K562 (cell line): Measurements from ENCODE around the gene C1orf74. TPM values are rescaled to one million over a fixed set of nuclear protein-coding genes. Genes with fewer than 3 reads are reported as not detected.

Source experiments
- CEBPB ChIP-seq: fragments of 450-650 bp; IDR thresholded peaks from 2 replicates; pipeline ENCODE4 v1.6.1; 2016; ENCODE audit warnings: missing genetic modification characterization, missing compliant biosample characterization
- CEBPZ ChIP-seq: fragments of 150-350 bp; IDR thresholded peaks from 2 replicates; pipeline ENCODE4 v1.6.1; 2014; ENCODE audit warnings: low read depth, mild to moderate bottlenecking, low read length, borderline replicate concordance
- HDAC8 ChIP-seq: fragments of 450-650 bp; IDR thresholded peaks from 2 replicates; pipeline ENCODE4 v1.6.1; 2016; ENCODE audit warnings: mild to moderate bottlenecking, missing genetic modification characterization, moderate library complexity, missing compliant biosample characterization
- HSF4 ChIP-seq: fragments of 250-450 bp; sonication (Bioruptor Pico); IDR thresholded peaks from 2 replicates; pipeline ENCODE4 v2.1.2; 2022; ENCODE audit warnings: mild to moderate bottlenecking, moderate library complexity, borderline replicate concordance
- IRF2 ChIP-seq: sonication (generic); formaldehyde crosslinking; IDR thresholded peaks from 2 replicates; pipeline ENCODE4 v1.8.1; 2022; ENCODE audit warnings: mild to moderate bottlenecking, missing genetic modification reagents
- NFE2L1 ChIP-seq: fragments of 450-650 bp; IDR thresholded peaks from 2 replicates; pipeline ENCODE4 v1.6.1; 2016; ENCODE audit warnings: missing genetic modification characterization, low read depth, mild to moderate bottlenecking, missing compliant biosample characterization, moderate library complexity, borderline replicate concordance
- PCBP1 ChIP-seq: fragments of 200-400 bp; formaldehyde crosslinking; IDR thresholded peaks from 2 replicates; pipeline ENCODE4 v1.6.1; 2018; ENCODE audit warnings: mild to moderate bottlenecking, low read depth, low read length; ENCODE audit not compliant: poor library complexity, severe bottlenecking
- SETDB1 ChIP-seq: IDR thresholded peaks from one replicate; pipeline ENCODE4 v1.6.1; 2012; ENCODE audit warnings: low read length, control low read depth, inconsistent platforms
- SRSF7 ChIP-seq: fragments of 200-400 bp; formaldehyde crosslinking; optimal IDR thresholded peaks from 2 replicates; pipeline ENCODE3; 2017; ENCODE audit warnings: mild to moderate bottlenecking, low read depth, low read length
- TFAM ChIP-seq: fragments of 250-450 bp; sonication (Bioruptor Pico); conservative IDR thresholded peaks from 2 replicates; pipeline ENCODE4 v1.5.0; 2021; ENCODE audit warnings: mild to moderate bottlenecking, moderate library complexity
- USF2 ChIP-seq: sonication (generic); formaldehyde crosslinking; IDR thresholded peaks from 2 replicates; pipeline ENCODE4 v1.5.0; 2020; ENCODE audit warnings: missing genetic modification reagents
- ZNF75A ChIP-seq: fragments of 450-650 bp; formaldehyde crosslinking; IDR thresholded peaks from 2 replicates; pipeline ENCODE4 v1.4.0; 2020; ENCODE audit warnings: mild to moderate bottlenecking
- polyA plus RNA-seq, 8 experiments: library from polyadenylated mRNA; depleted of rRNA in 4 of 8; stranded (reverse) in 5 of 8; unstranded in 3 of 8; fragments of >200 nt; fragmentation: Nextera tagmentation in 2 of 8; fragmentation: Illumina TruSeq in 1 of 8; extraction: Ambion mirVana in 2 of 8; extraction: Trizol in 1 of 8; gene quantifications; 2 replicates each; pipeline versions ENCODE4 v1.2.1 to v1.2.3, GENCODE V29; 2011 to 2014; ENCODE audit warnings: inconsistent platforms in 1 of 8, missing spikeins in 1 of 8
- total RNA-seq, 7 experiments: library from RNA; depleted of rRNA in 6 of 7; stranded (reverse); fragments of >200 nt in 6 of 7; fragmentation: Illumina TruSeq in 2 of 7; extraction: Trizol in 2 of 7; gene quantifications; 2 replicates each; pipeline versions ENCODE4 v1.2.1 to v1.2.3, GENCODE V29; 2011 to 2021; ENCODE audit warnings: low replicate concordance in 1 of 7
- TF ChIP-seq, protein P1 (sequence below): fragments of 450-650 bp; conservative IDR thresholded peaks from 2 replicates; pipeline ENCODE4 v1.6.1; 2016; ENCODE audit warnings: missing genetic modification characterization, low read depth, mild to moderate bottlenecking, missing compliant biosample characterization, moderate library complexity
- TF ChIP-seq, protein P2 (sequence below), 2 experiments: fragments of 450-650 bp; formaldehyde crosslinking in 1 of 2; IDR thresholded peaks; 2 replicates each; pipeline versions ENCODE4 v1.4.0 to v1.6.1; 2014 to 2020; ENCODE audit warnings: mild to moderate bottlenecking in 2 of 2, borderline replicate concordance in 1 of 2, low read depth in 1 of 2

The C1orf74 gene
- total and polyA plus RNA-seq, 9 of the 15 experiments (the other 6 are each of a cell fraction or from before 2014, with no cell fraction given), result 4.0 to 7.6 (median 5.7) TPM

DNA sequence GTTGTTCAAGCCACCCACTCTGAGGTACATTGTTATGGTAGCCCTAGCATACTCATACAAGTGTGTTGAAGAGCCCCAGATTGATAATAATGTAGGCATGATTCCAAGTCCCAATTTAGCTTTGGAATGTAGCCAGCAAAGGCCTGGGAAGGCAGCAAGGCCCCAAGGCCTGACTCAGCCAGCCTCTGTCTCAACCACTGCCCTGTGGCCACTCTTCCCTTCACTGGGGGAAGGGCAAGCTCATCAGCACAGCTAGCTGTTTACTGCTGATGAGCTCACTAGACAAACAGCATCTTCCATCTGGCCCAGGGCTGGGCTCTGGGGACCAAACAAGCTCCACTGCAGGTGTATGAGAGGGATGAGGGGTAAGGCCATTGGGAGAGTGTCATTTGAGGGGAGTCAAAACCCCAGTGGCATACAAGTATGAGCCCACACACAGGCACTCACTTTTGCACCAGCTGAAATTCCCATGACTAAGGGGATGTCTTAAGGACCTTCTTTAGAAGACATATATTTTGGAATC lies 23.8 kb upstream of the C1orf74 start (continued):
- TF ChIP-seq, protein P1, sequence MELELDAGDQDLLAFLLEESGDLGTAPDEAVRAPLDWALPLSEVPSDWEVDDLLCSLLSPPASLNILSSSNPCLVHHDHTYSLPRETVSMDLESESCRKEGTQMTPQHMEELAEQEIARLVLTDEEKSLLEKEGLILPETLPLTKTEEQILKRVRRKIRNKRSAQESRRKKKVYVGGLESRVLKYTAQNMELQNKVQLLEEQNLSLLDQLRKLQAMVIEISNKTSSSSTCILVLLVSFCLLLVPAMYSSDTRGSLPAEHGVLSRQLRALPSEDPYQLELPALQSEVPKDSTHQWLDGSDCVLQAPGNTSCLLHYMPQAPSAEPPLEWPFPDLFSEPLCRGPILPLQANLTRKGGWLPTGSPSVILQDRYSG (tag), result no peak
- TF ChIP-seq ZNF75A (no peak), HSF4 (CRISPR knock-in tag) (no peak), CEBPZ (no peak), NFE2L1 (tag) (no peak), SETDB1 (no peak), HDAC8 (no peak), CEBPB (tag) (peak; percentile 36; the same call in 1 of the 2 replicates), SRSF7 (no peak), IRF2 (CRISPR knock-in tag) (no peak), USF2 (CRISPR knock-in tag) (no peak), TFAM (CRISPR knock-in tag) (no peak), PCBP1 (no peak)
- TF ChIP-seq, protein P2, sequence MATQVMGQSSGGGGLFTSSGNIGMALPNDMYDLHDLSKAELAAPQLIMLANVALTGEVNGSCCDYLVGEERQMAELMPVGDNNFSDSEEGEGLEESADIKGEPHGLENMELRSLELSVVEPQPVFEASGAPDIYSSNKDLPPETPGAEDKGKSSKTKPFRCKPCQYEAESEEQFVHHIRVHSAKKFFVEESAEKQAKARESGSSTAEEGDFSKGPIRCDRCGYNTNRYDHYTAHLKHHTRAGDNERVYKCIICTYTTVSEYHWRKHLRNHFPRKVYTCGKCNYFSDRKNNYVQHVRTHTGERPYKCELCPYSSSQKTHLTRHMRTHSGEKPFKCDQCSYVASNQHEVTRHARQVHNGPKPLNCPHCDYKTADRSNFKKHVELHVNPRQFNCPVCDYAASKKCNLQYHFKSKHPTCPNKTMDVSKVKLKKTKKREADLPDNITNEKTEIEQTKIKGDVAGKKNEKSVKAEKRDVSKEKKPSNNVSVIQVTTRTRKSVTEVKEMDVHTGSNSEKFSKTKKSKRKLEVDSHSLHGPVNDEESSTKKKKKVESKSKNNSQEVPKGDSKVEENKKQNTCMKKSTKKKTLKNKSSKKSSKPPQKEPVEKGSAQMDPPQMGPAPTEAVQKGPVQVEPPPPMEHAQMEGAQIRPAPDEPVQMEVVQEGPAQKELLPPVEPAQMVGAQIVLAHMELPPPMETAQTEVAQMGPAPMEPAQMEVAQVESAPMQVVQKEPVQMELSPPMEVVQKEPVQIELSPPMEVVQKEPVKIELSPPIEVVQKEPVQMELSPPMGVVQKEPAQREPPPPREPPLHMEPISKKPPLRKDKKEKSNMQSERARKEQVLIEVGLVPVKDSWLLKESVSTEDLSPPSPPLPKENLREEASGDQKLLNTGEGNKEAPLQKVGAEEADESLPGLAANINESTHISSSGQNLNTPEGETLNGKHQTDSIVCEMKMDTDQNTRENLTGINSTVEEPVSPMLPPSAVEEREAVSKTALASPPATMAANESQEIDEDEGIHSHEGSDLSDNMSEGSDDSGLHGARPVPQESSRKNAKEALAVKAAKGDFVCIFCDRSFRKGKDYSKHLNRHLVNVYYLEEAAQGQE (IDR thresholded peaks at IDR 0.05; ENCODE audit: borderline replicate concordance), result peak; percentile 24; the same call in 1 of the 2 replicates
- TF ChIP-seq, protein P2 (CRISPR knock-in tag; IDR thresholded peaks at IDR 0.05; ENCODE audit: low read depth), result no peak
